ENCODE data around the gene TES.

DNA sequence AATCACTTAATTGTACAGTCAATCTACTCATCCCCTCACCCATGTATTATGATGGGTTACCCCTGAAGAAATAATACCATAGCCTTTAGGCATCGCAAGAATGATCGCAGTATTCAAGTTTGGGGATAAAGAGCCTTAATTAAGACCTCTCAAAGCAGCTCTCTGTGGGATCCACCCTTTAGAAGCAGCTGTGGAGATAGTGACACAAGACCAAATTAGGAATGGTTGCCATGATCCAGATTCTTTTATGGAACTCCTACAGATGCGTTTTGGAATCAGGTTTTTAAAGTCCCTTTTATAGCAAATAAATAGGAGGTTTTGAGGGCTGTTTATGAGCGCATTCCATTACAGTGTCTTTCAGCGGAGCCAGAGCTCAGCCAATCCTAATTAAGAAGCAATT, 12.2 kb downstream of the TES start:
- TF ChIP-seq, protein P1, sequence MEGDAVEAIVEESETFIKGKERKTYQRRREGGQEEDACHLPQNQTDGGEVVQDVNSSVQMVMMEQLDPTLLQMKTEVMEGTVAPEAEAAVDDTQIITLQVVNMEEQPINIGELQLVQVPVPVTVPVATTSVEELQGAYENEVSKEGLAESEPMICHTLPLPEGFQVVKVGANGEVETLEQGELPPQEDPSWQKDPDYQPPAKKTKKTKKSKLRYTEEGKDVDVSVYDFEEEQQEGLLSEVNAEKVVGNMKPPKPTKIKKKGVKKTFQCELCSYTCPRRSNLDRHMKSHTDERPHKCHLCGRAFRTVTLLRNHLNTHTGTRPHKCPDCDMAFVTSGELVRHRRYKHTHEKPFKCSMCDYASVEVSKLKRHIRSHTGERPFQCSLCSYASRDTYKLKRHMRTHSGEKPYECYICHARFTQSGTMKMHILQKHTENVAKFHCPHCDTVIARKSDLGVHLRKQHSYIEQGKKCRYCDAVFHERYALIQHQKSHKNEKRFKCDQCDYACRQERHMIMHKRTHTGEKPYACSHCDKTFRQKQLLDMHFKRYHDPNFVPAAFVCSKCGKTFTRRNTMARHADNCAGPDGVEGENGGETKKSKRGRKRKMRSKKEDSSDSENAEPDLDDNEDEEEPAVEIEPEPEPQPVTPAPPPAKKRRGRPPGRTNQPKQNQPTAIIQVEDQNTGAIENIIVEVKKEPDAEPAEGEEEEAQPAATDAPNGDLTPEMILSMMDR (IDR thresholded peaks at IDR 0.05): no peak
- no peak for TF ChIP-seq POLR2A (IDR thresholded peaks at IDR 0.05)

Measured in testis (tissue), 2 donors.